Measurements from ENCODE around the gene BBOF1. TPM values are rescaled to one million over a fixed set of nuclear protein-coding genes. Genes with fewer than 3 reads are reported as not detected.

Gene BBOF1
- total and polyA plus RNA-seq, 2 donors (not counting 3 experiments of a cell fraction or from before 2014, with no cell fraction given) = 0.63 to 2.3 TPM

DNA sequence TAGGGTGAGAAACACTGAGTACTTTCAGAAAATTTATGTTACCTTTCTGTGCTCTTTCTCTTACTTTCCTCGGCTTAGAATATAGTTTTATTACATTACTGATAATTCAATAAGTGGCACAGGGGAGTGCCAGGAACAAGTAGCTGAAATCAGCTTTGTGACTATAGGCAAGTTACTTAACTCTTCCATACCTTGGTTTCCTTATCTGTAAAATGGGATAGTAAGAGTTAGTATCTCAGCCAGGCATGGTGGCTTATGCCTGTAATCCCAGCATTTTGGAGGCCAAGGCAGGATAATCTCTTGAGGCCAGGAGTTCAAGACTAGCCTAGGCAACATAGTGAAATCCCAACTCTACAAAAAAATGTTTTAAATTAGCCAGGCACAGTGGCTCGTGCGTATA is 15.4 kb downstream of the BBOF1 start:
- DNase-seq (ENCODE audit: low read depth, low spot score) = no peak
- H3K4me3 ChIP-seq (replicated peaks in 1 of 3; ENCODE audit: insufficient read depth in 1 of 3, low read depth in 1 of 3, low read length in 3 of 3) = no peak overlapping the region
- intact Hi-C loops (cut with micrococcal nuclease) = no loop called here
- TF ChIP-seq POLR2AphosphoS5 (IDR thresholded peaks at IDR 0.05; ENCODE audit: insufficient read depth, low read depth, low read length) = no peak
- TF ChIP-seq FOS (IDR thresholded peaks at IDR 0.05; ENCODE audit: borderline replicate concordance, insufficient read depth, low read length) = no peak
- TF ChIP-seq, protein P1, sequence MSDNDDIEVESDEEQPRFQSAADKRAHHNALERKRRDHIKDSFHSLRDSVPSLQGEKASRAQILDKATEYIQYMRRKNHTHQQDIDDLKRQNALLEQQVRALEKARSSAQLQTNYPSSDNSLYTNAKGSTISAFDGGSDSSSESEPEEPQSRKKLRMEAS (IDR thresholded peaks at IDR 0.05; ENCODE audit: insufficient read depth, insufficient read length) = no peak
- no peak for TF ChIP-seq JUN (IDR thresholded peaks at IDR 0.05; ENCODE audit: borderline replicate concordance, insufficient read depth, insufficient read length, low read depth)
- no peak for TF ChIP-seq MYC (IDR thresholded peaks at IDR 0.05; ENCODE audit: low read depth, low read length)
- ChIA-PET POLR2A (no interaction called here), CTCF (no interaction called here)
- no peaks in the 10 kb centered on the region for H3K9me1 ChIP-seq (replicated peaks; ENCODE audit: control insufficient read depth, extremely low read depth, insufficient read depth, low read length)
- H3K36me3 ChIP-seq (ENCODE audit: control insufficient read depth in 2 of 2, extremely low read depth in 1 of 2, insufficient read depth in 2 of 2, low read length in 2 of 2) = no peaks in the 10 kb centered on the region
- H4K20me1 ChIP-seq (replicated peaks; ENCODE audit: control insufficient read depth, extremely low read depth, insufficient read depth, low read length) = no peaks in the 10 kb centered on the region
- BruUV-seq (replicated peaks) = no TSS peak
- H3K27me3 ChIP-seq (ENCODE audit: control insufficient read depth in 2 of 2, insufficient read depth in 2 of 2, low read length in 2 of 2) = no peaks in the 10 kb centered on the region
- no peaks in the 10 kb centered on the region for H3K79me2 ChIP-seq (ENCODE audit: control insufficient read depth, insufficient read depth, low read length)
- H3K9me3 ChIP-seq (replicated peaks; ENCODE audit: control insufficient read depth, insufficient read depth, low read length) = no peaks in the 10 kb centered on the region
- FAIRE-seq = no peak
- H3K4me1 ChIP-seq (ENCODE audit: control insufficient read depth, extremely low read depth, insufficient read depth, low read length) = no peaks in the 10 kb centered on the region
- H3K4me2 ChIP-seq (ENCODE audit: insufficient read depth, low read length) = no peak overlapping the region
- no peak overlapping the region for H3K9ac ChIP-seq (replicated peaks; ENCODE audit: extremely low read depth, insufficient read depth, low read length)
- dilution Hi-C loops (cut with MboI; ENCODE audit: extremely low pct_ligation_motif_present, low sequenced_read_pairs) = no loop called here
- no peak overlapping the region for H3K27ac ChIP-seq (ENCODE audit: insufficient read depth, low read depth, low read length)
- no peak overlapping the region for H2AFZ ChIP-seq (ENCODE audit: low read depth, low read length)

DNA sequence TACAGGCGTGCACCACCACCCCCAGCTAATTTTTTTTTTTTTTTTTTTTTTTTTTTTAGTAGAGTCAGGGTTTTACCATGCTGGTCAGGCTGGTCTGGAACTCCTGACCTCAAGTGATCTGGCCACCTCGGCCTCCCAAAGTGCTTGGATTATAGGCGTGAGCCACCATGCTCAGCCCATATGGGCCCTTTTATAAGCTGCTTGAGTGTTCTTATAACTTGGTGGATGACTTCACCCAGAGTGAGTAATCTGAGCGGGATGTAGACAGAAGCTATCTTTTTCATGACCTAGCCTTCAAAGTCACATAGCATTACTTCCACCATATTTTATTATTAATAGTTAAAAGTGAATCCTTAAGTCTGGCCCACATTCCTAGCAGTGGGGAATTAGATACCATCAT is 16.4 kb downstream of the BBOF1 start:
- no peak overlapping the region for H3K4me2 ChIP-seq (ENCODE audit: insufficient read depth, low read length)
- H3K27me3 ChIP-seq (ENCODE audit: control insufficient read depth in 2 of 2, insufficient read depth in 2 of 2, low read length in 2 of 2) = no peaks in the 10 kb centered on the region
- no peaks in the 10 kb centered on the region for H4K20me1 ChIP-seq (replicated peaks; ENCODE audit: control insufficient read depth, extremely low read depth, insufficient read depth, low read length)
- H3K4me3 ChIP-seq (replicated peaks in 1 of 3; ENCODE audit: insufficient read depth in 1 of 3, low read depth in 1 of 3, low read length in 3 of 3) = no peak overlapping the region
- no peaks in the 10 kb centered on the region for H3K9me3 ChIP-seq (replicated peaks; ENCODE audit: control insufficient read depth, insufficient read depth, low read length)
- no peaks in the 10 kb centered on the region for H3K79me2 ChIP-seq (ENCODE audit: control insufficient read depth, insufficient read depth, low read length)
- H3K27ac ChIP-seq (ENCODE audit: insufficient read depth, low read depth, low read length) = no peak overlapping the region
- dilution Hi-C loops (cut with MboI; ENCODE audit: extremely low pct_ligation_motif_present, low sequenced_read_pairs) = no loop called here
- FAIRE-seq (no peak), DNase-seq (ENCODE audit: low read depth, low spot score) (no peak)
- no peak overlapping the region for H2AFZ ChIP-seq (ENCODE audit: low read depth, low read length)
- intact Hi-C loops (cut with micrococcal nuclease) = loop anchor here (5.0 kb wide), 1 partner anchor 83 kb away; the partner anchor contains the start of genes COQ6 and FAM161B
- BruUV-seq (replicated peaks) = no TSS peak
- no peaks in the 10 kb centered on the region for H3K4me1 ChIP-seq (ENCODE audit: control insufficient read depth, extremely low read depth, insufficient read depth, low read length)
- H3K9me1 ChIP-seq (replicated peaks; ENCODE audit: control insufficient read depth, extremely low read depth, insufficient read depth, low read length) = no peaks in the 10 kb centered on the region
- H3K36me3 ChIP-seq (ENCODE audit: control insufficient read depth in 2 of 2, extremely low read depth in 1 of 2, insufficient read depth in 2 of 2, low read length in 2 of 2) = no peaks in the 10 kb centered on the region
- ChIA-PET CTCF (interaction anchor here (1.1 kb wide), 1 partner anchor 60 kb away, joined by 4 read pairs; no protein-coding TSS in a partner anchor), POLR2A (no interaction called here)
- H3K9ac ChIP-seq (replicated peaks; ENCODE audit: extremely low read depth, insufficient read depth, low read length) = no peak overlapping the region
- TF ChIP-seq EZH2 (IDR thresholded peaks at IDR 0.05; ENCODE audit: borderline replicate concordance, low read depth, low read length, severe bottlenecking) = no peak
- TF ChIP-seq POLR2AphosphoS5 (IDR thresholded peaks at IDR 0.05; ENCODE audit: insufficient read depth, low read depth, low read length) = no peak
- no peak for TF ChIP-seq POLR2A (IDR thresholded peaks at IDR 0.05; ENCODE audit: low read depth, low read length)
- TF ChIP-seq, protein P1 (IDR thresholded peaks at IDR 0.05; ENCODE audit: insufficient read depth, insufficient read length) = no peak
- TF ChIP-seq MYC (IDR thresholded peaks at IDR 0.05; ENCODE audit: low read depth, low read length) = no peak
- TF ChIP-seq, protein P2, sequence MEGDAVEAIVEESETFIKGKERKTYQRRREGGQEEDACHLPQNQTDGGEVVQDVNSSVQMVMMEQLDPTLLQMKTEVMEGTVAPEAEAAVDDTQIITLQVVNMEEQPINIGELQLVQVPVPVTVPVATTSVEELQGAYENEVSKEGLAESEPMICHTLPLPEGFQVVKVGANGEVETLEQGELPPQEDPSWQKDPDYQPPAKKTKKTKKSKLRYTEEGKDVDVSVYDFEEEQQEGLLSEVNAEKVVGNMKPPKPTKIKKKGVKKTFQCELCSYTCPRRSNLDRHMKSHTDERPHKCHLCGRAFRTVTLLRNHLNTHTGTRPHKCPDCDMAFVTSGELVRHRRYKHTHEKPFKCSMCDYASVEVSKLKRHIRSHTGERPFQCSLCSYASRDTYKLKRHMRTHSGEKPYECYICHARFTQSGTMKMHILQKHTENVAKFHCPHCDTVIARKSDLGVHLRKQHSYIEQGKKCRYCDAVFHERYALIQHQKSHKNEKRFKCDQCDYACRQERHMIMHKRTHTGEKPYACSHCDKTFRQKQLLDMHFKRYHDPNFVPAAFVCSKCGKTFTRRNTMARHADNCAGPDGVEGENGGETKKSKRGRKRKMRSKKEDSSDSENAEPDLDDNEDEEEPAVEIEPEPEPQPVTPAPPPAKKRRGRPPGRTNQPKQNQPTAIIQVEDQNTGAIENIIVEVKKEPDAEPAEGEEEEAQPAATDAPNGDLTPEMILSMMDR (IDR thresholded peaks at IDR 0.05; ENCODE audit: extremely low read depth in 1 of 2, insufficient read depth in 1 of 2, low read depth in 1 of 2, low read length in 2 of 2) = no peak
- TF ChIP-seq JUN (IDR thresholded peaks at IDR 0.05; ENCODE audit: borderline replicate concordance, insufficient read depth, insufficient read length, low read depth) = no peak
- TF ChIP-seq FOS (IDR thresholded peaks at IDR 0.05; ENCODE audit: borderline replicate concordance, insufficient read depth, low read length) = no peak

Measured in endothelial cell of umbilical vein (primary cell).